HL-60 (cell line): ENCODE measurements around the gene CNTD1.

Source experiments
- DNase-seq, 2 experiments: peaks; one replicate each; pipeline ENCODE4 v3.0.0-alpha.2; 2010 to 2020; ENCODE audit warnings: low read depth in 1 of 2, low spot score in 1 of 2
- H3K27ac ChIP-seq: fragments of 250-450 bp; sonication (Bioruptor Pico); replicated peaks from 2 replicates; pipeline ENCODE4 v1.5.1; 2020; ENCODE audit warnings: mild to moderate bottlenecking, moderate library complexity
- H3K27me3 ChIP-seq: fragments of 250-450 bp; sonication (Bioruptor Pico); 2 replicates; pipeline ENCODE4 v1.5.1; 2021; ENCODE audit warnings: mild to moderate bottlenecking, moderate library complexity; ENCODE audit not compliant: insufficient read depth, poor library complexity, severe bottlenecking
- H3K4me3 ChIP-seq: replicated peaks from 2 replicates; pipeline ENCODE4 v1.5.1; 2011; ENCODE audit warnings: mild to moderate bottlenecking, control low read depth, low read length; ENCODE audit not compliant: insufficient read depth
- GABPA ChIP-seq: IDR thresholded peaks from 2 replicates; pipeline ENCODE4 v1.6.1; 2012; ENCODE audit warnings: low read depth
- POLR2AphosphoS5 ChIP-seq: IDR thresholded peaks from 2 replicates; pipeline ENCODE4 v1.6.1; 2012; ENCODE audit warnings: low read depth
- REST ChIP-seq: IDR thresholded peaks from 2 replicates; pipeline ENCODE4 v1.6.1; 2012; ENCODE audit warnings: low read depth; ENCODE audit not compliant: insufficient replicate concordance
- SPI1 ChIP-seq: IDR thresholded peaks from 2 replicates; pipeline ENCODE4 v1.6.1; 2012; ENCODE audit warnings: low read depth, mild to moderate bottlenecking, borderline replicate concordance
- TF ChIP-seq, protein P1 (sequence below): IDR thresholded peaks from one replicate; pipeline ENCODE4 v1.5.1; 2011; ENCODE audit warnings: low read length, control low read depth, inconsistent platforms; ENCODE audit not compliant: insufficient read depth

Gene CNTD1

DNA sequence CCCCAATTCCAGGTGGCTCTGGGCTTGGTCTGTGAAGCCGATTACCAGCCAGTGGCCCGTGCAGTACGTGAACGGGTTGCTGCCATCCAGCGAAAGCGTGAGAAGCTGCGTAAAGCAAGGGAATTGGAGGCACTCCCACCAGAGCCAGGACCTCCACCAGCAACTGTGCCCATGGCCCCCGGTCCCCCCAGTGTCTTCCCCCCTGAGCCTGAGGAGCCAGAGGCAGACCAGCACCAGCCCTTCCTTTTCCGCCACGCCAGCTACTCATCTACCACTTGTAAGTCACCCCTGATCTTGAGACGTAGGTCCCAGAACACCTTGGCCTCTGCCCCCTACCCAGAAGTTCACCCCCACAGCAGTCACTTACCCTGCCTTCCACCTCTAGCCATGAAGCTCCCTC lies 11.4 kb upstream of the CNTD1 start:
- peaks cover 39% of the 10 kb centered on the region for H3K27me3 ChIP-seq
- no peak for DNase-seq
- no peak overlapping the region for H3K4me3 ChIP-seq
- TF ChIP-seq, protein P1, sequence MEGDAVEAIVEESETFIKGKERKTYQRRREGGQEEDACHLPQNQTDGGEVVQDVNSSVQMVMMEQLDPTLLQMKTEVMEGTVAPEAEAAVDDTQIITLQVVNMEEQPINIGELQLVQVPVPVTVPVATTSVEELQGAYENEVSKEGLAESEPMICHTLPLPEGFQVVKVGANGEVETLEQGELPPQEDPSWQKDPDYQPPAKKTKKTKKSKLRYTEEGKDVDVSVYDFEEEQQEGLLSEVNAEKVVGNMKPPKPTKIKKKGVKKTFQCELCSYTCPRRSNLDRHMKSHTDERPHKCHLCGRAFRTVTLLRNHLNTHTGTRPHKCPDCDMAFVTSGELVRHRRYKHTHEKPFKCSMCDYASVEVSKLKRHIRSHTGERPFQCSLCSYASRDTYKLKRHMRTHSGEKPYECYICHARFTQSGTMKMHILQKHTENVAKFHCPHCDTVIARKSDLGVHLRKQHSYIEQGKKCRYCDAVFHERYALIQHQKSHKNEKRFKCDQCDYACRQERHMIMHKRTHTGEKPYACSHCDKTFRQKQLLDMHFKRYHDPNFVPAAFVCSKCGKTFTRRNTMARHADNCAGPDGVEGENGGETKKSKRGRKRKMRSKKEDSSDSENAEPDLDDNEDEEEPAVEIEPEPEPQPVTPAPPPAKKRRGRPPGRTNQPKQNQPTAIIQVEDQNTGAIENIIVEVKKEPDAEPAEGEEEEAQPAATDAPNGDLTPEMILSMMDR, result no peak
- TF ChIP-seq SPI1, result no peak
- no peak for TF ChIP-seq POLR2AphosphoS5
- TF ChIP-seq REST, result no peak
- no peak for TF ChIP-seq GABPA
- H3K27ac ChIP-seq, result no peak overlapping the region

GRCh38 chr17:42791948-42792347 lies 6.7 kb upstream of the CNTD1 start:
- Histone ChIP-seq H3K4me3 (no peak overlapping the region), H3K27ac (no peak overlapping the region), H3K27me3 (no peaks in the 10 kb centered on the region)
- no peak for DNase-seq
- TF ChIP-seq GABPA, result no peak
- TF ChIP-seq REST, result no peak
- TF ChIP-seq, protein P1, result no peak
- TF ChIP-seq POLR2AphosphoS5, result no peak
- no peak for TF ChIP-seq SPI1

GRCh38 chr17:42792545-42792944 lies 6.1 kb upstream of the CNTD1 start:
- TF ChIP-seq POLR2AphosphoS5 (no peak), SPI1 (no peak), GABPA (no peak), REST (no peak)
- TF ChIP-seq, protein P1, result no peak
- H3K27ac ChIP-seq, result no peak overlapping the region

More at GRCh38 chr17:42792545-42792944, 6.1 kb upstream of the CNTD1 start:
- DNase-seq, result no peak
- Histone ChIP-seq H3K27me3 (no peaks in the 10 kb centered on the region), H3K4me3 (no peak overlapping the region)
